Kidney capillary endothelial cell (primary cell): ENCODE data around the gene CHERP.
A peak's percentile ranks its signal among the peaks of the same experiment; 100 is the strongest.
"Not testable (repeated sequence)": the region's sequence is repeated elsewhere in the genome, so short reads cannot be mapped to it uniquely, and the experiment has no call there.

Experiments used
- DNase-seq: peaks from one replicate; pipeline ENCODE4 v3.0.0-alpha.2; 2018; ENCODE audit warnings: low spot score

The CHERP gene

GRCh38 chr19:16520074-16520973, 21.9 kb downstream of the CHERP start:
- no peak for DNase-seq

GRCh38 chr19:16519230-16519687, 23.0 kb downstream of the CHERP start:
- DNase-seq: no peak

DNA sequence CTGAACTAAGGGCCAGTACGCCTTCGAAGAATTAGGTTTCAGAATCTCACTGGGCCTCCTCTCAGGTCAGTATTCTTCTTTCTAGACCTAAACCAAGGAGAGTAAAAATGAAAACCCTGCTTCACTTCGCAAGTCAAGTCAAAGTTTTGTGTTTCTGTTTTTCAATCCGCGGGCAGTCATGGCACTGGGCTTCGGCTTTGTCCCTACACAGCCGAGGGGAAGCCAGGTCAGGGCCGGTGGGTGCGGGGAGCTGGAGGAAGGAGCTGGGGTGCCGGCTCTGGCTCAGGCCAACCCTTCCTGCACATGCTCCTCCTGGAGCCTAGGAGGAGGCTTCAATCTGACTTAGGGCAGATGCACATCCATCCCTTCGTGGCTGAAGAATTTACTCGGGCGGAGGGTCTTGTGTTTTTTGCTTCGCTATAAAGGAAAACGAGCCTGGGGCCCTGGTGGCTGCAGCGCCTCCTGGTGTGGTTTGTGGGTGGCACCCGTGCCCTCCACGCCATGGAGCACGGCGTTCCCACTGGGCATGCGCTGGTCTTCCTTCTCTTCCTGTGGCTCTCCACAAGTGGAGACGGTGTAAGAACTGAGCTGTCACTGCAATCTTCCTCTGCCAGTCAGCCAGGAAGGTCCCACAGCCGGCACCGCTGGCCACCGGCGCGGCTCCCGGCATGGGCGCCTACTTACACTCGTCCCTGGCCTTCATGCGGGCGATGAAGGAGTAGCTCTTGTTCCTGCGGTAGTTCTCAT, 23.6 kb downstream of the CHERP start:
- DNase-seq: no peak

DNA sequence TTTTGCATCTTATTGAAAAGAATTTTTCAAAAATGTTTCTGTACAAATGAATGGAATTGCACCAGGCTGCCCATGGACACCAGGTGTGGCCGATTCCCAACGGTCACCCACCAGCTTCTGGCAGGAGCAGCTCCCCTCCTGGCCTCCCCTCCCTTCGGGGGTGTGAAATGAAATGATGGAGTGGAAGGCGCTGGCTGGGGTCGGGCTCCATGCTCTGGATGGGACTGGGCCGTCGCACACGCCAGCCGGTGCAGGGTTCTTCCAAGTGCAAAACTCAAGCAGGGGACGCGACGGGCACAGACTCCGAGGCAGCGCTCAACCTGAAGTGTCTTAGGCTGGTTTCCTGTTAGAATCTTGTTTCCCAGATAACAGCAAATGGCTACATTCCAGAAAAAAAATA, 24.2 kb downstream of the CHERP start:
- DNase-seq: no peak

- no peak for DNase-seq
Observed at GRCh38 chr19:16516923-16517610, 25.2 kb downstream of the CHERP start.

DNA sequence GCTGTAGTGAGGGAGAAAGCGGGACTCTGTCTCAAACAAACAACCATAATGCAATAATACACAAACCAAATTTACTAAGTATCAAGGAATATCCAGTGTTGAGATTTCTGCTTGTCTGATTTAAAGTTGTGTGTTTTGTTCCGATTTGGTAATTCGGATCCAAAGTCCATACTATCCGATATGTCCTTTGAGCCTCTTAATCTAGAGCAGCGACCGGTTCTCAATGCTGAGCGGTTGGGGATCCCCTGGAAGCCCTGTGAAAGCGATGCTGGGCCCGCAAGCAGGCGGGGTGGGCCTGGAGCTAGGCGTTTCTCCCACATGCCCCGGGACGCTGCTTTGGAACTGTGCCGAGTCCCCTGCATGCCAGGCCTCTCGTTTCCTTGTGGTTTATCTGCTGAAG, 25.9 kb downstream of the CHERP start:
- no peak for DNase-seq

DNA sequence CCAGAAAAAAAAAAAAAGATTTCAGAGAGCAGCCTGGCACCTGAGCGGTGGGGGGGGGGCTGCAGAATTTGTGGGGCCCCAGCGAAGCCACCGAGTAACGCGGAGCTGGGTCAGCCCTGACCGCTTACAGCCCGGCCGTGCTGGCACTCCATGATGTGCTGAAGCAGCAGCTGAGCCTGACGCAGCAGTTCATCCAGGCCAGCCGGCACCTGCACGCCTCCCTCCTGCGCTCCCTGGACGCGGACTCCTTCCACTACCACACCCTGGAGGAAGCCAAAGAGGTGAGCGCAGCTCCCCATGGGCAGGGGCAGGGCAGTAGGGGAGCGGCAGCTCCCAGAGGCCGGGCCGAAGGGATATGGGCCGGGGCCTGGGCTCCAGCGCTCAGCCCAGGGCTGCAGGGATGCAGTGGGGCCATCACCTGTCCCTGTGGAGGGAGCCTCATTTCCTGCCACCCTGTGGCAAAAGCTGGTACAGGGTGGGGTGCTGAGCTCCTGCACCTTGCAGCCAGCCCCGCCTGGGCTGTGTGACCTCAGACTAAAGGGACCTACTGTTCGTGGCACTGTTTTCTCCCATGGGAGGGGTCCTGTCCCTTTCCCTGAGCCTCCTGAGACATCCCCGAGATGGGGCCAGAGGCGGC, 27.7 kb downstream of the CHERP start:
- no peak for DNase-seq

DNA sequence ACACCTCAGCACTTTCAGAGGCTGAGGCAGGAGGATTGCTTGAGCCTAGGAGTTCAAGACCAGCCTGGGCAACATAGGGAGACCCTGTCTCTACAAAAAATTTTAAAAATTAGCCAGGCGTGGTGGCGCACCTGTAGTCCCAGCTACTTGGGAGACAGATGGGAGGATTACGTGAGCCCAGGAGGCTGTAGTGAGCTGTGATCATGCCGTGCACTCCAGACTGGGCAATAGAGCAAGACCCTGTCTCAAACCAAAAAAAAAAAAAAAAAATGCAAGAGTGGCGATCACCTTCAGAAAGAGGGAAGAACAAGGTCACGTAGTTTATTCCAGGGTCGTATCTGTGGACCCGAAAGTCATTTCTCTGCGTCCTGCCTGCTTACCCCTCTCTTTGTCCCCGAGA, 29.6 kb downstream of the CHERP start:
- DNase-seq: not testable (repeated sequence)

GRCh38 chr19:16509141-16510061, 32.8 kb downstream of the CHERP start:
- DNase-seq: no peak

- no peak for DNase-seq
Observed at GRCh38 chr19:16508546-16508945, 33.7 kb downstream of the CHERP start.

DNA sequence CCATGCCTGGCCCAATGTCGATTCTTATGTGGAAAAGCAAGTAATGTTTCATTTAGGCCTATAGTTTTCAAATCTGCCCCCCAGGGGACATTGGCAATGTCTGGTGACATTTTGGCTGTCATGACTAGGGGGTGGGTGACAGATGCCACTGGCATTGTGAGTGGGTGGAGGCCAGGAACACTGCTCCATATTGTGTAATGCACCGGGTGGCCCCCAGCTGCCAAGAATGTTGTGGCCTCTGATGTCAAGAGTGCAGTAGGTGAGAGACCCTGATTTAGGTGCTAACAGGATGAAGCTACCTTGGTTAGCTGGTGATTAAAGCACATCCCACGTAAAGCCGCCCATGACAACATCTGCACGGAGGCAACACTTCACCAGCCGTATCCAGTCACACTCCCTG, 35.3 kb downstream of the CHERP start:
- no peak for DNase-seq

GRCh38 chr19:16506161-16506560, 36.1 kb downstream of the CHERP start:
- DNase-seq: not testable (repeated sequence)

GRCh38 chr19:16504271-16504670, 38.0 kb downstream of the CHERP start:
- no peak for DNase-seq

- no peak for DNase-seq
Observed at GRCh38 chr19:16497837-16498236, 44.4 kb downstream of the CHERP start.

GRCh38 chr19:16497042-16497441, 45.2 kb downstream of the CHERP start:
- no peak for DNase-seq

GRCh38 chr19:16496613-16496983, 45.6 kb downstream of the CHERP start:
- DNase-seq: peak; percentile 9

- DNase-seq: peak; percentile 99
Observed at GRCh38 chr19:16495982-16496612, 46.1 kb downstream of the CHERP start, which contains the start of the genes C19orf44 and CALR3. Gene C19orf44, plus strand, starts transcription at chr19:16496394. Its CDS starts 4,399 bp downstream, at chr19:16500793. Gene CALR3, minus strand, starts transcription at chr19:16496167. Its CDS starts 38 bp downstream, at chr19:16496129.

DNA sequence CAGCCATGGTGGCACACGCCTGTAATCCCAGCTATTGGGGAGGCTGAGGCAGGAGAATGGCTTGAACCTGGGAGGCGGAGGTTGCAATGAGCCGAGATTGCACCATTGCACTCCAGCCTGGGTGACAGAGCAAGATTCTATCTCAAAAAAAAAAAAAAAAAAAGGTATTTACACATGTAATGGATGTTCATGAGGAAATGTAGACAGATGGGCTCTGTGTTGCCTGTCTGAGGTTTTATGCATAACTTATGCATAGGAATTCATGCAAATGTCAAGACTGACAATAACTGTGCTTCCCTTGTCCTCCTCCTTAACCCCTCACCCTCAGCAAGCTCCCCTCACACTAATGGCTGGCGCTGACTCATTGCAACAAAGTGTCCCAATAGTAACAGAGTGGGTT, 55.8 kb downstream of the CHERP start:
- not testable (repeated sequence) for DNase-seq

DNA sequence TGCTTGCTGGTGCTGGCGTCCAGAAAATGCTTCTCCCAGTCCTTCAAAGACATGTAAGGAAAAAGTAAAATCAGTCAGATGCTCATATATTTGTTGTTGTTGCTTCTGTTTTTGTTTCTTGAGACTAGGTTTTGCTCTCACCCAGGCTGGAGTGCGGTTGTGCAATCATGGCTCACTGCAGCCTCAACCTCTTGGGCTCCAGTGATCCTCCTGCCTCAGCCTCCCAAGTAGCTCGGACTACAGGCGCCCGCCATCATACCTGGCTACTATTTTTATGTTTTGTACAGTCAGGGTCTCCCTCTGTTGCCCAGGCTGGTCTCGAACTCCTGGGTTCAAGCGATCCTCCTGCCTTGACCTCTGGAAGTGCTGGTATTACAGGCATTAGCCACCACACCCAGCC, 59.5 kb downstream of the CHERP start:
- no peak for DNase-seq

GRCh38 chr19:16477311-16477710, 64.9 kb downstream of the CHERP start:
- DNase-seq: no peak
